OCI-LY1 (cell line): ENCODE results near the gene PLD1.

ENCODE experiments used
- CTCF ChIP-seq: fragments of 200-600 bp; sonication (generic), shearing (Covaris generic); IDR thresholded peaks from 2 replicates; pipeline ENCODE4 v1.5.1; 2017; ENCODE audit warnings: mild to moderate bottlenecking, antibody characterized with exemption, low read length, moderate library complexity, mixed read lengths
- EZH2 ChIP-seq: fragments of 200-600 bp; sonication (generic), shearing (Covaris generic); IDR thresholded peaks from 2 replicates; pipeline ENCODE4 v1.8.0; 2017; ENCODE audit warnings: borderline replicate concordance, mixed run types, mild to moderate bottlenecking, antibody characterized with exemption, low read length, moderate library complexity, mixed read lengths

GRCh38 chr3:171824116-171824515 is 13.8 kb upstream of the PLD1 start:
- TF ChIP-seq CTCF (no peak), EZH2 (no peak)
